Activated T-cell treated with anti-CD3 and anti-CD28 coated beads for 1 hour (primary cell): ENCODE data around the gene MLPH.

Experiments
- DNase-seq: peaks from one replicate; pipeline ENCODE4 v3.0.0-alpha.2; 2020; ENCODE audit warnings: low read depth

Gene MLPH, protein sequence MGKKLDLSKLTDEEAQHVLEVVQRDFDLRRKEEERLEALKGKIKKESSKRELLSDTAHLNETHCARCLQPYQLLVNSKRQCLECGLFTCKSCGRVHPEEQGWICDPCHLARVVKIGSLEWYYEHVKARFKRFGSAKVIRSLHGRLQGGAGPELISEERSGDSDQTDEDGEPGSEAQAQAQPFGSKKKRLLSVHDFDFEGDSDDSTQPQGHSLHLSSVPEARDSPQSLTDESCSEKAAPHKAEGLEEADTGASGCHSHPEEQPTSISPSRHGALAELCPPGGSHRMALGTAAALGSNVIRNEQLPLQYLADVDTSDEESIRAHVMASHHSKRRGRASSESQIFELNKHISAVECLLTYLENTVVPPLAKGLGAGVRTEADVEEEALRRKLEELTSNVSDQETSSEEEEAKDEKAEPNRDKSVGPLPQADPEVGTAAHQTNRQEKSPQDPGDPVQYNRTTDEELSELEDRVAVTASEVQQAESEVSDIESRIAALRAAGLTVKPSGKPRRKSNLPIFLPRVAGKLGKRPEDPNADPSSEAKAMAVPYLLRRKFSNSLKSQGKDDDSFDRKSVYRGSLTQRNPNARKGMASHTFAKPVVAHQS

DNA sequence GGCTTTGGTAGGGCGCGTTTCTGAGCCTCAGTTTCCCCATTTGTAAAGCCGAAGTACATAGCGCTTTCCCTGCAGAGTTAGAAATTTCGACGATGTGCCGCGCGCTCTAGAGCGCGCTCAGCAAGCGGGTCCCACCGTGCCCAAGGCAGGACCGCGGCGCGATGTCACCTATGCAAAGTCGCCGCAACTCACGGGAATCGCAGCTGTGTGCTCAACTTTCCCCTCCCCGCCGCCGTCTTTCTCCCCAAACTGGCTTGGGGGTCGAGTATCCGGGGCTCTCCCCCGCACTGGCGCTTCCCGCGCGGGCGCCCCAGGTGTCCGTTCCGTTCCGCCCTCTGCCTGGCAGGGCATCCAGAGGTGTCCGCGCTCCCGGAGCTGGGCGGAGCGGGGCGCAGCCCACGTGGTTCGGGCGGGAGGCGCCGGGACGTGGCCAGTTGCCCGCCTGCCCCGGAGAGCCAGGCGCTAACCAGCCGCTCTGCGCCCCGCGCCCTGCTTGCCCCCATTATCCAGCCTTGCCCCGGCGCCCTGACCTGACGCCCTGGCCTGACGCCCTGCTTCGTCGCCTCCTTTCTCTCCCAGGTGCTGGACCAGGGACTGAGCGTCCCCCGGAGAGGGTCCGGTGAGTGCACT, at the start of gene MLPH:
Gene MLPH, plus strand, starts transcription at position 433 of the 630 bp plus-strand sequence. CDS start 6,176 bp downstream, outside the sequence.
- DNase-seq, result no peak

DNA sequence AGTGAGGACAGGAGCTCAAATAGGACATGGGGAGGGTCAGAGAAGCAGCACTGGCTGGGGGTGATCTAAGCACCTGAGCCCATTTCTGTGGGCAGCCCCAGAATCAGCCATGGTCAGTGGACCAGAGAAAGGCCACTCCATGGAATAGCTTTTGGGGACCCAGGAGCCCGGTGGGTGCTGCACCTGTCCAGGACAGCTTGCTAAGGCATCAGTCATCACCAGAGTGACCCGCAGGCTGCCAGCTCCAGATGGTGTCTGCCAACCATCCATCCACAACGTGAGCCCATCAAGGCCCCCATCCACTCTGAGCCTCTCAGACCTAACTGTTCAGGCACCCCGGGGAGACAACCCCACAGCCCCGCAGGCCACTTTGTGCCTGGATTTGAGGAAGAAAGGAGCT, 49.5 kb upstream of the MLPH start:
- DNase-seq, result no peak

DNA sequence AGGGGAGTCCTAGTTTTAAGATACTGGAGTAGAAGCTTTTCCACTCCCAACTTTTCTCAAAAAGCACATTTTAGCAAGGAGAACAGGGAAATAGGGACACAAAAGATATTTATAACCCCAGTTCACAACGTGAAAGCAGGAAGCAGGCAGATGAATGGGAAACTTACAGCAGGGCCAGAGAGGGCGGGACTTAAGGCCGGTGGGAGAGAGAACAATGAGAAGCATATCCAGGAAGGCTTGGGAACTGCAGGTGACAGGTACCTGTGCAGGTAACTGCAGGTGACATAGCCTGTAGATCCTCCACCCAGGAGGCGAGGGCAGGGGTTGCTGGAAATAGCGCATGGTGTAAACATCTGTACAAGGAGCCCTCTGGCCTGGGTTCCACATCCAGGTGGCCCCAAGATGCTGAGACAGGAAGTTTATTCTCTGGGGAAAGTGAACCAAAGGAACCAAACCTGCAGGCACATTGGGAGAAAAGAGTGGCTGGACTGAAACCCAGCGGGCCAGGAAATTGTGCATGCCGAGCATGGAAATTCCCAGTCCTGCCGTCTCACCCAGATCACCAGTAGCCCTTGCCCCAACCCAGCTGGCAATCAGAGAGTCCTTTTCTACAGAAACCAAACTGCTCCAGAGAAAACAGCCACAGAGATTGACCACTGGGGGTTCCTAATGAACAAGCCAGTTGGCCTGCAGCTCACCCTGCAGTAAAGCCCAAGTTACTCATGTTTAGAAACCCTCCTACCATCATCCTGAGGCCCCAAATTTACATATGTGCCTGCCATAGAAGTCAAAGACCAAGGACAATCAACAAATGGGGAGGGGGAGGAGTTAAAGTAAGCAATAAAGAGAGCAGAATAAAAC, 48.7 kb upstream of the MLPH start:
- DNase-seq, result no peak

DNA sequence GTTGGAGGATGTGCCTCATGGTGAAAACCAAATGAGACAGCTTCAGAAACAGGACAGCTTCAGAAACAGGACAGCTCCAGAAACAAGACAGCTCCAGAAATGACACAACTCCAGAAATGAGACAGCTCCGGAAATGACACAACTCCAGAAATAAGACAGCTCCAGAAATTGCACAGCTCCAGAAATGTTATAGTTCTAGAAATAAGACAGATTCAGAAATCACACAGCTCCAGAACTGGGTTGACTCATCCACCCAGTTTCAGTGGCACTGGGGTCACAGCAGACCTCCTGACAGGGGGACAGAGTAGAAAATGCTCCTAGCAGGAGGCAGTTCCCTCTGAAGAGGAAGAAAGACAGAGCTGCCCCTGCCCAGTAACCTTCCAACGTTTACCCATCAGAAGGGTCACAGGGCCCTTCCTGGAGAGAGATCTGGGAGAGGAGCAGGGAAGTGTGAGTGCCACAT, 46.2 kb upstream of the MLPH start:
- no peak for DNase-seq

DNA sequence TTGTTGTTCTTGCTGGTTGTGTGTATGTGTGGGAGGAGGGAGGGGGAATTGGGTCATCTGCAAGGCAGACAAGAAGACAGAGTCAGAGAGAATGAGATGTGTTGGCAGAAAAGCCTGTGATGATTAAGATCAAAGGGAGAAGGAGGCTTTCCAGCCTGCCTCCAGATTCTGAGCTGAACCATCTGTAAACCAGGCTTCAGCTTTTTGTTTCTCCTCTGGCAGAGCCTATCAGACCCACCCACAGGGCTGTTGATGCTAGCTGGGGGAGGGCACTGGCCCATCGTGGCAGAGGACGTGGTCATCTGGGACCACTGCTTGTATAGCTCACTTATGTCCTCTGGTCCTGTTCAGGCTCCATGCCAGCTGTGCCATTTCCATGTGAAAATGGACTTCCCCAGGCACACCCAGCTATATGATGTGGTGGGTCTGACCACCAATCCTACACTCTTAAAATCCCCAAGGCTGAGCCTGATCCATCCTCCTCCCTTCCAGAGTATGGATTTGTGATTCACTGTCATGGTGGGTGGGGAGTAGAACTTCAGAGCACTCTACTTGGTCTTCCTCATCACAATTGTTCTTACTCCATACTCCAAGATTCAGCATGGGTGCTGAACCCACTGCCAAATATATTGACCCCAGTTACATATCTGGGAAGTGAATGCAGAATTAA, 45.3 kb upstream of the MLPH start:
- DNase-seq, result no peak

DNA sequence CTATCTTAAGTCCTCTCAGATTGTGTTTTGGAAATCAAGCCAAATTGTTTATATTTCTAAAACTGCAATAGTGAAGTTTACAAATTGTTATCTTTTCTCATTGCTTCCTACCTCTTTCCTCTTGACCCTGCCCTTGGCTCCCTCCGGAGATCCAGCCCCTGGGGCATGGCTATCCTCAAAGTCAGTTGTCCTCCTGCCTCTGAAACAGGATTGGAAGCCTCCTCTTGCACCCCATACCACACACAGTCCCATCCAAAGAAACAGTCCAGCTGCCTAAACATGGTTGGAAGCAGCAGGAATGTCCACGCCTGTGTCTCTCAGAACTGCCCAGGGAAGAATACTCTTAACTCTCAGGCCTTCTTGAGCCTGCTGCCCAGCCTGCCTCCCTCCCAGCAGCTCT, 43.0 kb upstream of the MLPH start:
- DNase-seq, result no peak

DNA sequence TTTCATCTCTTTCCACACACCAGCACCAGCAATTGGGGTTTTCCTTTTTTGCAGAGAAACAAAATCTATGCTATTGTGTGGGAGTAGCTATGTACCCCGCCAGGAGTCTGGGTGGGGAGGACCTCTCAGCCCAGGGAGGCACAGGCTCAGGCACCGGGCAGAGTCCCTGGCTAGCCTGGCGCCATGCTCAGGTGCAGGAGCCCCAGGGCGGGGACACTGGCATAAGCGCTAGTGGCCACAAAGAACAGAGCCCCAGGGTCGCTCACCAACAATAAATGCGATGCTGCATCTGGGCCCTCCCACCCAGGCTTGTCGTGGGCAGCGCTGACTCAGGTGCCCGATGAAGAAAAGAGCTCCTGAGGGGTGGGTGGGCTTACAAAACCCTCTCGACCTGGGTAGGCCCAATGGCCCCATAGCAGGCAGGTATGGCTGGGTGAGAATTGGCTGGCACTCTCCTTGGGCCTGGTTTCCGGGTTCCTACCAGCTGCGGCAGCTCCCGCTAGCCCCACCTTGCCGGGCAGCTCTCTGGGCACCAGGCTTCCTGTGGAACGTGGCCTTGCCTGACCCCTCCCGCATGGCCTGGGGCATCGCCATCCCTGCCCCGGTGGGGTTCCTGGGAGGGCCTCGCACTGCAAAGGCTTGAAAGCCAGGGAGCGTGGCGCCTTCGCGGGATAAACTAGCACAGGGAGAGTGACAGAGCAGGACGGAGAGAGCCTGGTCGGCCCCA, 41.3 kb upstream of the MLPH start:
- DNase-seq, result no peak

DNA sequence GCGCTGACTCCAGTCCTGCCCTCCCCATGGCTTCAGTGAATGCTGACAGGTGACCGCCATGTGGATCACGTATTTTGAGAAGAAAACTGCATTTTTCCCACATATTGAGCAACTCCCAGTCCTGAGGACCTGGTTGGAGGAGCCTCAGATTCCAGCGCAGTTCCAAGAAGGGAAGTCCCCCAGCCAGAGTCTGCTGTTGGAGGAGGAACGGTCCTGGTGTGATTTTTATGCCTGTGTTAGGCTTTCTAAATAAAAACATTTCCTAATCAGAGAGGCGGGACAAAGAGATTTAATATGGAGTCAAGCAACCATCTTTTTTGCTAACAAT, 40.7 kb upstream of the MLPH start:
- no peak for DNase-seq

DNA sequence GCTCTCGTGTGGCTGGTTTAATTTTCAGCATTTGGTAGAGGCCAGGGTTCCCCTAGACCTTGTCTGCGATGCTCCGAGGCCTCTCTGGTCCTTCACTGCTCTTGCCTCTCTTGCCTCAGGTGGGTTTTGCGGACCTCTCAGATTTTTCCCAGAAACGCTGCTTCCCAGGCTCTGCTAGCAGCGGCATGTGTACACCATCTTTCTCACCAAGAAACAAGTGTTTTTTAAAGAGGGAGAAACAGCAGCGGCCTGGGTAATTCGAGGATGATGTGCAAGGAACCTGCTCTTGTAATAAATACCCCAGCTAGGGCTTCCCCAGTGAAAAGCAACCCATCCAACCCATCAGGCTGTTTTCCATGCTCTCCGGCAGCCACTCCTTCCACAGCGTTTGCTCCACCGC, 39.6 kb upstream of the MLPH start:
- DNase-seq, result no peak

DNA sequence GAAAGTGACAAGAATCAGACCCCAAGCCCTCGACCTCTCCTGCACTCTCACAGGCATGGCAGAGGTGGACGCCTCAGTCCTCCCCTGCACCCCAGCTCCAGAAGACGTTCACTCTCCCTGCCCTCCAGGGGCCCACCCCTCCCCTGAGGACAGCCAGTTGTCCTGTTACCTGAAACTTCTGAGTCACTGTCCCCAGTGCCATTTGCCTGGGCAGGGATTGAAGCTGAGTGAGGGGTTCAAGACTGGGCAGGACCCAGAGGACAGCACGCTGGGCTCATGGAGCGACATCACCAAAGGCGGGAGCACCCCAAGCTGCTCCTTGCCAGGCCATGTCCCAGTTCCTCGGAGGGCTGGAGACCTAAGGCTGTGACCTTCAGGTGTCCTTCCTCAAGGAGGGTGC, 38.9 kb upstream of the MLPH start:
- no peak for DNase-seq

DNA sequence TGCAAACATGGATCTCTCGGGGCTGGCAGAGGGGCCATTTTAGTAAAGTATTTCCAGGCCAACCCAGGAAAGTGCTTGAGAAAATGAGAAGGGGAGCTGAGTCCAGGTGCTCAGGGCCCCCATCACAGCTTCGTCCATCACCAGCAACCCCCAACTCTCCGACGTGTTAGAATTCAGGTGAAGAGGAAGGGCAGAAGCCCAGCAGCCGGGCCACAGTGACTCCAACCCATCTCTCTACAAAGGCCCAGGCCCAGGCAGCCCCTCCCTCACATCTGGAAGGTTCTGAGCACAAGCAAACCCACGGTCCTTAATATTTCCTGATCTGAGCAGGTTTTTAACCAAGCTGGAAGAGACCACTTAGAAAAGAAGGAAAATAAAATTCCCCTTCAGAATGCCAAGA, 38.4 kb upstream of the MLPH start:
- no peak for DNase-seq

DNA sequence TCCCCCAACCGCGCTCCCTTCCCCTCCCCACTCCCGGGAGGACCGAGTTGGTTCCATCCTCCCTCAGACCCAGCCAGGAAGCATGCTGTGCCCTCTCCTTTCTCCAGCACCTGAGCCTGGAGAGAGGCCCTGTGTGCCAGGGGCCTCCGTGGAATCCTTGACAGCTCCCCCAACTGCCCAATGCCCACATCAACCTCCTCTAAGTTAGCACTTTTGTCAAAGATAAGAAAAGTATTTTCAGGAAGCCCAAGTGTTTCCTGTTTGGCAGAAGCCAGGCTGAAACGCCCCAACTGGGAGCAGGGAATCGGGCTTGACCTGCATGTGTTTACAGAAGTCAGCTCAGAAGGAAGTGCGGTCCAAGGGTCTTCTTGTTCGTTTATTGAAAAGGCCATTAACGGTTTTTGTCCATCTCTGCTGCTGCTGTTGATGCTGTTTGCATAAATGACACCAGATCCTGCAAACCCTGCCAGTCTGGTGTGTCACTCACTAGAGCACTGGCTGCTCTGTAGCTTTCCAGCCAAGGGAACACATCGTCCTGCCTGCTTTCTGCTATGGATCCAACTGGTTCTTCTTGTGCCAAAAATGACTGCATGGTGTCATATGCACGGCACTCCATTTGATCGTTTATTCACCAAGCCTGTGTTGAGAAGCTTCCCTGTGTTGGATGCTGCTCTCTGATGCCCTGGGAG, 37.7 kb upstream of the MLPH start:
- no peak for DNase-seq

DNA sequence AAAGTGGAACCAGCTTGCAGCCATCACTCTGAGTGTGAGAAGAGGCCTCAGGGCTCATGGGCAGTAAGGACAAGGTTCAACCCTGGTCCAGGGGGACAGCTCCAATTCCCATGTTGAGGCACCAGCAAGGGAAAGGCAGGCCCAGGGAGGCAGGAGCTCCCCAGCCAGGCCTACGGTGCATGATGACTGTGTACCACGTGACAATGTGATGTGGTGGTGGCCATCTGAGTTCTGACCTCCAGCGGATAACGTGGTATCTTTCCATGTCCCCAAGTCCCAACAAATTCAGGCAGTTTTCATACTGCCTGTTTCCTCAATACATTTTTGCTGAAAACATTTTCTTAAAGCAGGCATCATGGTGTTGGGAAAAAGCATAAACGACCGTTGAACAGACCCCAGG, 36.9 kb upstream of the MLPH start:
- DNase-seq, result no peak

DNA sequence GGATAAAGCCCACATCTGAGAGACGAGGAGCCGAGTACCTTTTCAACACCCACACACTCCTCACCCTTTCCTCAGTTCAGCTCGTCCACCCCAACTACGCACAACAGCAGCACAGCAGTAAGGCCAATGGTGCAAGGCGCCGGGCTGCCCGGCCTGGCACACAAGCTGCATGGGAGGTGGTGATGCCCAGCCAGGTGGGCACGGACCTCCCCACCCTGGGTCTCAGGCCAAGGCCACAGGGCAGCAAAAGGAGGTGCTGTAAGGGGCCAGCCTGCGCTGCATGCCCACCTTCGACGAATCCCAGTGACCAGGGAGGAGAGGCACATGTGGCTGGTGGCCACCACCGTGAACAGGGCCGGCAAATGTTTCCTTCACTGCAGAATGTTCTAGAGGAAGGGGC, 36.5 kb upstream of the MLPH start:
- no peak for DNase-seq

DNA sequence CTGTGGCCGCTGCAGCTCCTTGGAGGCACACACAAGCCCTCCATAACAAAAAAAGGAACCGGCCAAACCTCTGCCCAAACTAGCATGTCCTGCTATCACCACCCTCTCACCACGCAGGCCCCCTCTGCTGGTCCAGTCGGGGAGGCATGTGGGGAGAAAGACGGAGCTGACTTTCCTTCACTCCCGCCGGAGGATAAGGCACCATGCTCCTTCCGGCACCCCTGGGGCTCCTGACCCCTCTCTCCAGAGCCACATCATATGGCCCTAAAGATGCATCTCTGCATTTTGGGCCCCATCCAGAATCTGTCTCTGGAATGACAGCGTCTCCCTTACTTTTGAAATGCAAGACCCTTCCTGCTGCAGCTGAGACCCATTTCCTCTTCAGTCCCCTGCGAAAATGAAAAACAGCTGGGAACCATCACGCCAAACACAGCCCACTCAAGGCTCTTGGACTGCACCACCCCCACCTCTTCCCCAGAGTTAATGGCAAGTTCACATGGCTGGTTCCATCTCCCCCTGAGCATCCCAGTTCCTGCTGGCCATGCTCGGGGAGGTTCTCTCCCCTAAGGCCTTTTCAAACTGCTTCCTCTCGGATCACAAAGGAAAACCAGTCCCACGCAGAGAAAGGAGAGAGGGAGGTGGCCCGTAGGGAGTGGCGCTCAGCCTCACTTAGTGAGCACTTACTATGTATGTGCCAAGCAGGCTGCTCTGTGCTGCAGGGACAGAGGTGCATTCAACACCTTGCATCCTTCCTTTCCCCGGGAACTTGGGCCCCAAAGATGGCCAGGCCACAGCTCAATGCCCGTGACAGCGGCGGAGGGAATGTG, 35.2 kb upstream of the MLPH start:
- no peak for DNase-seq

DNA sequence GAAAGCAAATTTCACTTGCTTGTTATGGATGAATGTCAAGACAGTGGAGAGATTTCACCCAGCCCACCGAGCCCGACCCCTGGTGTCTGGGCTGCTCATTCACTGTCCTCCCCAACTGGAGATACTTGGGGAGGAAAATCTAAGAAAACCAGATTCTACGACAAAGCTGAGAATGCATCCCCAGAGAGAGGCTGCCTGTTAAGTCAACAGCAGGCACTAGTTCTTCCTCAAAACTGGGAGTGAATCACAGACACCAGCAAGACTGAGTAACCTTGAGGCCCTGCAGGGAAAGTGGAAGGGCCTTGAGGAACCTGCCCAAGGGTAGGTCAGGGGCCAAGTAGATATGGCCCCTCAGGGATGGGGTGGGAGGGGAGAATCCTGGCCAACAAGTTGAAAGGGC, 34.2 kb upstream of the MLPH start:
- no peak for DNase-seq

DNA sequence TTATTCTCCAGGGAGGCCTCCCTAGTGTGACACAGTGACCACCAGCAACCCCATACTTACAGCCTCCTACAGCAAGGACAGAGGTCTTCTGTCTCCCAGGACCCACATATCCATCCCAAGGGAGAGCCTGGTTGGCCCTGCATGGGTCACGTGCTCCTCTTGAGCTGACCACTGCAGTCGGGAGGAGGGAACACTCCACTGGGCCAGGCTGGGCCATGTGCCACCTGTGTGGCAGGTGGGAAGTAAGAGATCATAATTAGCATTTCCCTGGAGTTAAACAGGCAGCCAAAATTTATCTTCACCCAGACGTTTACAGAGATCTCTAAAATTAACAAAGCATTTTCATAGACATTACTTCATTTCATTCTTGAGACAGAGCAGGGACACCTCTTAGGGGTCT, 33.4 kb upstream of the MLPH start:
- no peak for DNase-seq

DNA sequence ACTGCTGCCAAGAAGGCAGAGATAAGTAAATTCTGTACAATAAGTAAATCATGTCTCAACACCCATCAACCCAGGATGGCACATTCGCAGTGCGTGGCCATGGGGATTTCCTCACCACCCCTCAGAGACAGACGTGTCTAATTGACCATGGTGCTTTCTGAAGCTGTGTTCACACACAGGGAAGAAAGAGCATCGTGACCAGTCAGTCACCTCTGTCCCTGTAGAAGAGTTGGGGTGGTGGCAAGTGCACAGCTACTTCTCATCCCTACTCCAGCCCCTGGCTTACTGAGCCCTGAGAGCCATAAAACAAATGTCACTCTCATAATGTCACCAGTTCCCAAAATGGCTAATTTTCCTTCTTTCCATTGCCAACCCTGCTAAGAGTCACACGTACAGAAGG, 31.3 kb upstream of the MLPH start:
- DNase-seq, result no peak

DNA sequence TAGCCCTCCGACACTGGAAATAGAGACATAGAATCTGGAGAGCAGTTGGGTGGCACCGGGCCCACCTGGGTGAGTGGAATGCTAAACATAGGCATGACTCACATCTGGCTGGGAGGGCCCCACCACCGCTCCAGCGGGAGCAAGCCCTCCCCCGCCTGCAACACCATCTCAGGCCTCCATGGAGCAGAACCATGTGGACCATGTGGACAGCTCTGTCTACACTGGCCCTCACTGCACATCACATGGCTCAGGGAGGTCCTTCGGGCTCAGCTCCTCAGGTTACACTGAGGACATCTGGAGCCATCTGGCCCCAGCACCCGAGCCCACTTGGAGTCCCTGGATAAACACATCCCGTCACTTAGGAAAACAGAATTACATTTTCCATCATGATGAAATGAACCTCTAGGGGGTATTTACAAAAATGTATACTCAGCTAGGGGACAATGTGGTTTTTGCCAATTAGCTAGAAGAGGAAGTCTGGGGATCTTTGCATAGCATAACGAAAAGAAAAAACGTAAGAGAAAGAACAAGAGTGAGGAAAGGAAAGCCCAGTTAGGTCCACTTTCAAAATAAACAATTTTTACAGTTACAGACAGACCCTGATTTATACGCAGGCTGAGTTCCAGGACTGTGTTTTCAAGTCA, 30.7 kb upstream of the MLPH start:
- DNase-seq, result no peak
